ENCODE data around the gene TJP3.

TJP3 gene

GRCh38 chr19:3692141-3693024, 15.8 kb upstream of the TJP3 start:
- no peak overlapping the region for H3K4me3 ChIP-seq
- no peak overlapping the region for H3K27ac ChIP-seq
- H3K9me3 ChIP-seq (replicated peaks in 1 of 11) = no peaks in the 10 kb centered on the region
- H3K4me1 ChIP-seq = peaks cover 34 to 67% (median 58%) of the 10 kb centered on the region in 10 experiments
- peaks cover 0 to 32% (median 13%) of the 10 kb centered on the region in 11 experiments; a peak in 15 of 22 replicates for H3K36me3 ChIP-seq
- TF ChIP-seq Cebpa-rat (IDR thresholded peaks at IDR 0.05) = no peak
- no peak overlapping the region; a peak in 1 of 22 replicates for H3K9ac ChIP-seq
- H3K4me2 ChIP-seq = peak overlapping the region in 9 of 11 experiments; percentile 54 to 99 (median 96); a peak in 10 of 22 replicates
- H3K27me3 ChIP-seq = peaks cover 0 to 9% (median 0%) of the 10 kb centered on the region in 11 experiments; a peak in 4 of 22 replicates
- H4K20me1 ChIP-seq = peaks cover 96 to 100% (median 98%) of the 10 kb centered on the region in 11 experiments

- H3K4me3 ChIP-seq = no peak overlapping the region
- no peak for TF ChIP-seq Cebpa-rat (IDR thresholded peaks at IDR 0.05)
- H3K9ac ChIP-seq = peak overlapping the region in 3 of 11 experiments; percentile 9 to 37 (median 20); a peak in 2 of 22 replicates
- no peaks in the 10 kb centered on the region for H3K9me3 ChIP-seq (replicated peaks in 1 of 11)
- H3K27ac ChIP-seq = no peak overlapping the region
- peaks cover 96 to 100% (median 98%) of the 10 kb centered on the region in 11 experiments for H4K20me1 ChIP-seq
- H3K4me2 ChIP-seq = peak overlapping the region in 5 of 11 experiments; percentile 10 to 32 (median 22); a peak in 5 of 22 replicates
- H3K4me1 ChIP-seq = peaks cover 33 to 66% (median 57%) of the 10 kb centered on the region in 10 experiments
- H3K27me3 ChIP-seq = peaks cover 0 to 4% (median 0%) of the 10 kb centered on the region in 11 experiments; a peak in 4 of 22 replicates
- H3K36me3 ChIP-seq = peaks cover 0 to 39% (median 13%) of the 10 kb centered on the region in 11 experiments; a peak in 15 of 22 replicates
Measured at GRCh38 chr19:3693025-3693925, 14.9 kb upstream of the TJP3 start.

GRCh38 chr19:3694361-3695123, 13.6 kb upstream of the TJP3 start:
- peaks cover 0 to 41% (median 13%) of the 10 kb centered on the region in 11 experiments; a peak in 15 of 22 replicates for H3K36me3 ChIP-seq
- H3K9me3 ChIP-seq (replicated peaks in 1 of 11) = no peaks in the 10 kb centered on the region
- TF ChIP-seq Cebpa-rat (IDR thresholded peaks at IDR 0.05) = no peak
- peak overlapping the region in 1 of 11 experiments; percentile 23; a peak in 1 of 22 replicates for H3K9ac ChIP-seq
- H3K27me3 ChIP-seq = no peaks in the 10 kb centered on the region
- peaks cover 32 to 63% (median 52%) of the 10 kb centered on the region in 10 experiments for H3K4me1 ChIP-seq
- H3K27ac ChIP-seq = no peak overlapping the region
- H3K4me2 ChIP-seq = no peak overlapping the region; a peak in 1 of 22 replicates
- H4K20me1 ChIP-seq = peaks cover 89 to 98% (median 93%) of the 10 kb centered on the region in 11 experiments
- no peak overlapping the region for H3K4me3 ChIP-seq

GRCh38 chr19:3695124-3695733, 13.0 kb upstream of the TJP3 start:
- H4K20me1 ChIP-seq = peaks cover 82 to 96% (median 89%) of the 10 kb centered on the region in 11 experiments
- H3K27ac ChIP-seq = no peak overlapping the region
- no peak overlapping the region for H3K4me2 ChIP-seq
- H3K4me3 ChIP-seq = no peak overlapping the region
- H3K9me3 ChIP-seq (replicated peaks in 1 of 11) = no peaks in the 10 kb centered on the region
- H3K9ac ChIP-seq = no peak overlapping the region
- no peaks in the 10 kb centered on the region for H3K27me3 ChIP-seq
- H3K36me3 ChIP-seq = peaks cover 0 to 34% (median 13%) of the 10 kb centered on the region in 11 experiments; a peak in 15 of 22 replicates
- H3K4me1 ChIP-seq = peaks cover 32 to 56% (median 46%) of the 10 kb centered on the region in 10 experiments
- no peak for TF ChIP-seq Cebpa-rat (IDR thresholded peaks at IDR 0.05)

- Histone ChIP-seq H3K27me3 (no peaks in the 10 kb centered on the region), H3K4me2 (no peak overlapping the region), H3K27ac (no peak overlapping the region), H4K20me1 (peaks cover 73 to 87% (median 80%) of the 10 kb centered on the region in 11 experiments), H3K36me3 (peaks cover 0 to 34% (median 13%) of the 10 kb centered on the region in 11 experiments; a peak in 14 of 22 replicates), H3K9ac (no peak overlapping the region), H3K4me1 (peaks cover 29 to 51% (median 37%) of the 10 kb centered on the region in 10 experiments), H3K4me3 (no peak overlapping the region), H3K9me3 (replicated peaks in 1 of 11) (no peaks in the 10 kb centered on the region)
- TF ChIP-seq Cebpa-rat (IDR thresholded peaks at IDR 0.05) = no peak
Measured at GRCh38 chr19:3695986-3696659, 12.1 kb upstream of the TJP3 start.

GRCh38 chr19:3696660-3696995, 11.6 kb upstream of the TJP3 start:
- Histone ChIP-seq H4K20me1 (peaks cover 68 to 82% (median 75%) of the 10 kb centered on the region in 11 experiments), H3K9ac (no peak overlapping the region), H3K9me3 (replicated peaks in 1 of 11) (no peaks in the 10 kb centered on the region), H3K27me3 (no peaks in the 10 kb centered on the region), H3K36me3 (peaks cover 0 to 34% (median 13%) of the 10 kb centered on the region in 11 experiments; a peak in 14 of 22 replicates), H3K4me1 (peaks cover 24 to 46% (median 32%) of the 10 kb centered on the region in 10 experiments), H3K4me2 (no peak overlapping the region), H3K27ac (no peak overlapping the region), H3K4me3 (no peak overlapping the region)
- TF ChIP-seq Cebpa-rat (IDR thresholded peaks at IDR 0.05) = no peak

GRCh38 chr19:3697094-3697493, 11.1 kb upstream of the TJP3 start:
- Histone ChIP-seq H4K20me1 (peaks cover 63 to 77% (median 70%) of the 10 kb centered on the region in 11 experiments), H3K4me2 (peak overlapping the region in 1 of 11 experiments; percentile 97; a peak in 3 of 22 replicates), H3K9ac (0 out of 22 replicates have a peak overlapping the region, but pooled peaks of 2 of the 11 experiments have one; percentile 15 to 62), H3K27me3 (no peaks in the 10 kb centered on the region), H3K27ac (no peak overlapping the region), H3K4me3 (no peak overlapping the region), H3K4me1 (peaks cover 19 to 42% (median 27%) of the 10 kb centered on the region in 10 experiments), H3K9me3 (replicated peaks in 1 of 11) (no peaks in the 10 kb centered on the region), H3K36me3 (peaks cover 0 to 34% (median 13%) of the 10 kb centered on the region in 11 experiments; a peak in 14 of 22 replicates)
- no peak for TF ChIP-seq Cebpa-rat (IDR thresholded peaks at IDR 0.05)
